Activated CD8-positive, alpha-beta T cell treated with anti-CD3 and anti-CD28 coated beads for 36 hours (primary cell): ENCODE data around the gene PEX11A. TPM values are rescaled to one million over a fixed set of nuclear protein-coding genes. Genes with fewer than 3 reads are reported as not detected.

ENCODE experiments used
- ATAC-seq: fragments of 200-7000 bp; cut with Tn5 transposase; one replicate; pipeline ENCODE4 v1.10.0; 2021; ENCODE audit warnings: mild to moderate bottlenecking, moderate library complexity
- CTCF ChIA-PET: fragments of 350-600 bp; sonication (Branson Sonifier 250); formaldehyde crosslinking; loops from one replicate; lab custom pipeline; 2021; ENCODE audit warnings: antibody characterized with exemption; lab: Charles Lee
- POLR2A ChIA-PET: fragments of 350-600 bp; sonication (Branson Sonifier 250); formaldehyde crosslinking; loops from one replicate; lab custom pipeline; 2021; ENCODE audit warnings: antibody characterized with exemption; lab: Charles Lee
- DNase-seq: peaks from one replicate; pipeline ENCODE4 v3.0.0-alpha.2; 2020
- H3K27ac Mint-ChIP-seq: one replicate; pipeline ENCODE4 v1.8.0; 2021; ENCODE audit warnings: mild to moderate bottlenecking, mixed read lengths
- H3K27me3 Mint-ChIP-seq: one replicate; pipeline ENCODE4 v1.8.0; 2021; ENCODE audit warnings: mixed read lengths
- H3K36me3 Mint-ChIP-seq: one replicate; pipeline ENCODE4 v1.8.0; 2021; ENCODE audit warnings: low read depth, mixed read lengths
- H3K4me1 Mint-ChIP-seq: one replicate; pipeline ENCODE4 v1.8.0; 2021; ENCODE audit warnings: low read depth, mixed read lengths
- H3K4me3 Mint-ChIP-seq: one replicate; pipeline ENCODE4 v1.8.0; 2021; ENCODE audit warnings: mild to moderate bottlenecking, moderate library complexity, mixed read lengths
- H3K9me3 Mint-ChIP-seq: one replicate; pipeline ENCODE4 v1.8.0; 2021; ENCODE audit warnings: mixed read lengths
- intact Hi-C: fragments of 100-400 bp; cut with micrococcal nuclease; formaldehyde crosslinking; loops from one replicate; pipeline ENCODE4 v1.10.0; 2022
- total RNA-seq, 2 experiments: library from RNA; stranded (reverse); gene quantifications; one replicate each; pipeline ENCODE4 v1.2.3, GENCODE V29; 2021
- TF ChIP-seq, protein P1 (sequence below): fragments of 200-600 bp; IDR thresholded peaks from one replicate; pipeline ENCODE4 v1.8.0; 2022; ENCODE audit warnings: antibody characterized with exemption, mild to moderate bottlenecking

The PEX11A gene
- total RNA-seq, 2 experiments from 2014 or later = 3.3 to 4.0 TPM

DNA sequence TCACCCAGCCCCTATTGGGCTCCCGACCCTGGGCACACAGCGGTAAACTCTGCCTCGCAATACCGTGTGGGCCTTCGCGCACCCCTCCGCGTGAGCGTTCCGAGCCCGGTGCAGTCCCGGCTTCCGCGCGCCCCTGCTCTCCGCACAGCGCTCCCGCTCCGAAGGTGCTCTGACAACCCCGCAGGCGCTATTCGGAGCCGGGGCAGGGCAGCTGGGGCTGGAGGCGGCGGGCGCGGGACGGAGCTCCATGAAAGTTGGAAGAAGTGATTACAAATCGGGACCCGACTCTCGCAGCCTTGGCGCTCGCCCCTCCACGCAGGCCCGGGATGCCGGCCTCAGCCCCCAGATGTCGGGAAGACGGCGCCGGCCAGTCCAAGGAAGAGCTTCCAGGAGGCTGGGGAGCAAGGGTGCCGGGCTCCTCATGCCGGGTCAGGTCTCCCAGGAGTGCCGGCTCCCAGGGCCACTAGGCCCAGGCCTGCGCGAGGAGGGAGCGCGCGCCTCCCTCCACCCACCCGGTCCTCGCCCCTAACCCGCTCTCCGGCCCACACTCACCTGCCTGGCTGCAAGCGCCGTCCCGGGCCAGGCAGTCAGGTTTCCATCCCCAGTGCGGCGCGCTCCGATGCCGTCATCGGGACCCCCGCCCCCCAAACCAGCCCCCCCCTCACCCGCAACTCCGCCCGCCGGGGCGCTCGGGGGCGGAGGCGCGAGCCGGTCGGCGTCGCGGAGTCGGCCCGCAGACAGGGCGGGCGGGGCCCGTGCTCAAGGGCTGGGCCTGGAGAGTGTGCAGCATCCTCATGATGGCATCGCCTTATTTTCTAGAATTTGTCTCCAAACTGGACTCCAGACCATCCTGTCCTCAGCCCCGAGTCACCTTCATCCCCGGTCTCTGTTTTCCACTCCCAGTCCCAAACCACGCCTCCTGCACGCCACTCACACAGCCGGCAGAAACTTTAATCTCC lies 35.4 kb downstream of the PEX11A start, which contains the start of gene KIF7:
KIF7 (minus strand) TSS at position 621 of the 959 bp plus-strand sequence. CDS start 2,537 bp downstream, outside the sequence.
- CTCF ChIA-PET = no interaction called here
- Mint-ChIP-seq H3K4me1 (peaks cover 18% of the 10 kb centered on the region), H3K27ac (peak within 1 kb of the TSS; percentile 73), H3K4me3 (peak within 1 kb of the TSS; percentile 73), H3K9me3 (no peaks in the 10 kb centered on the region), H3K27me3 (peaks cover 30% of the 10 kb centered on the region), H3K36me3 (peaks cover 3% of the 10 kb centered on the region)
- POLR2A ChIA-PET = interaction anchor here (0.6 kb wide), 1 partner anchor 1652 kb away, joined by 3 read pairs; no protein-coding TSS in a partner anchor
- intact Hi-C loops = no loop called here
- DNase-seq = peak; percentile 41
- ATAC-seq = peak; percentile 75
- TF ChIP-seq, protein P1, sequence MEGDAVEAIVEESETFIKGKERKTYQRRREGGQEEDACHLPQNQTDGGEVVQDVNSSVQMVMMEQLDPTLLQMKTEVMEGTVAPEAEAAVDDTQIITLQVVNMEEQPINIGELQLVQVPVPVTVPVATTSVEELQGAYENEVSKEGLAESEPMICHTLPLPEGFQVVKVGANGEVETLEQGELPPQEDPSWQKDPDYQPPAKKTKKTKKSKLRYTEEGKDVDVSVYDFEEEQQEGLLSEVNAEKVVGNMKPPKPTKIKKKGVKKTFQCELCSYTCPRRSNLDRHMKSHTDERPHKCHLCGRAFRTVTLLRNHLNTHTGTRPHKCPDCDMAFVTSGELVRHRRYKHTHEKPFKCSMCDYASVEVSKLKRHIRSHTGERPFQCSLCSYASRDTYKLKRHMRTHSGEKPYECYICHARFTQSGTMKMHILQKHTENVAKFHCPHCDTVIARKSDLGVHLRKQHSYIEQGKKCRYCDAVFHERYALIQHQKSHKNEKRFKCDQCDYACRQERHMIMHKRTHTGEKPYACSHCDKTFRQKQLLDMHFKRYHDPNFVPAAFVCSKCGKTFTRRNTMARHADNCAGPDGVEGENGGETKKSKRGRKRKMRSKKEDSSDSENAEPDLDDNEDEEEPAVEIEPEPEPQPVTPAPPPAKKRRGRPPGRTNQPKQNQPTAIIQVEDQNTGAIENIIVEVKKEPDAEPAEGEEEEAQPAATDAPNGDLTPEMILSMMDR = no peak

DNA sequence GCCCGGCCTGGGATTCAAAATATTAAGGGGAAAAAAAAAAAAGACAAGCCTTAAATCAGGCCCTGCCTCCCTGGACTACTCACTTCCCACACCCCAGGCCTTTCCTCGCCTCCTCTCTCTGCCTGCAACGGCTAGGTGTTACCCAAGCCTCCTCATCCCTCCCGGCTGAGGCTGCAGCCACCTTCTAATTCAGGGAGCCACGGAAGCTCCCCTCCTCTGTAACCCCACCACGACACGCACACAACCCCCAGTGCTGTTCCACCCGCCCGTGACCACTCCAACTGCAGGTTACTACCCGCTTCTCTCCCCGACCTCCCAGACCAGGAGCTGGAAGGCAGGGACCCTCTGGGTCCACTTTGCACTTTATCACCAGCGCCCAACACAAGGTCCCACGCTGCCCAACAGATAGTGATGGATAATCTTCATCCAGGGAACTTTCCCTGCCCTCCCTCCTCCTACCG lies 36.2 kb downstream of the PEX11A start:
- Mint-ChIP-seq H3K4me3 (peak overlapping the region; percentile 73), H3K27ac (no peak overlapping the region), H3K9me3 (no peaks in the 10 kb centered on the region), H3K27me3 (peaks cover 30% of the 10 kb centered on the region), H3K4me1 (peaks cover 18% of the 10 kb centered on the region), H3K36me3 (peaks cover 3% of the 10 kb centered on the region)
- ATAC-seq = no peak
- DNase-seq = no peak
- TF ChIP-seq, protein P1 = no peak
- ChIA-PET POLR2A (interaction anchor here (0.6 kb wide), 1 partner anchor 1651 kb away, joined by 3 read pairs; no protein-coding TSS in a partner anchor), CTCF (no interaction called here)
- intact Hi-C loops = no loop called here

DNA sequence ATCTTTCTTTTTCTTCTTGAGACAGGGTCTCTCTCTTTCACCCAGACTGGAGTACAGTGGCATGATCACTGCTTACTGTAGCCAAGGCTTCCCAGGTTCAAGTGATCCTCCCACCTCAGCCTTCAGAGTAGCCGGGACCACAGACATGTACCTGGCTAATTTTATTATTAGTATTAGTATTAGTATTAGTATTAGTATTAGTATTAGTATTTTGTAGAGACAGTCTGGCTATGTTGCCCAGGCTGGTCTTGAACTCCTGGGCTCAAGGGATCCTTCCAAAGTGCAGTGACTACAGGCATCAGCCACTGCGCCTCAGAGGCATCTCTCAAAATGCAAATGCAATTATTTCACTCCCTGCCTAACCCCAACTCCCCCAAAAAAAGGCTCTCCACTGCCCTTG lies 37.0 kb downstream of the PEX11A start:
- CTCF ChIA-PET = no interaction called here

DNA sequence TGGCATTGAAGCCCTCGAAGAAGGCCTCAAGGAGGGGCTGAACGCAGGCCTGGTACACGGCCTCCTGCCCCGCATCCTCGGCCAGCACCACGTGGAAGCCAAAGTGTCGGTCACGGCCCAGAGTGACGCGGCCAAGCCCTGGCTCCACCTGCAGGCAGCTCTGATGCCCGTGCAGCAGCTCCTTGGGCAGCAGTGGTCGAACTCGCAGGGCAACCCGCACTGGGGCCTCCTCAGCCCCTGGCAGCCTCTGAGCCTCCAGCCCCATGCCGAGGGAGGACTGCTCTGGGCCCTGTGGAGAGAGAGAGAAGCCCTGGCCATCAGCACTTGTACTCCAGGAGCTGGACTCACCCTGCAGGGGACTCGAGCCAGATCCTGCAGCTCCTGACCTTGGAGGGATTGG lies 37.9 kb downstream of the PEX11A start:
- no peak overlapping the region for H3K27ac Mint-ChIP-seq
- no peaks in the 10 kb centered on the region for H3K9me3 Mint-ChIP-seq
- intact Hi-C loops = no loop called here
- peaks cover 3% of the 10 kb centered on the region for H3K36me3 Mint-ChIP-seq
- no peak overlapping the region for H3K4me3 Mint-ChIP-seq
- no peak for ATAC-seq
- CTCF ChIA-PET = no interaction called here
- TF ChIP-seq, protein P1 = no peak
- POLR2A ChIA-PET = interaction anchor here (0.7 kb wide), 1 partner anchor 320 kb away, joined by 3 read pairs; no protein-coding TSS in a partner anchor
- DNase-seq = no peak
- peaks cover 23% of the 10 kb centered on the region for H3K27me3 Mint-ChIP-seq
- H3K4me1 Mint-ChIP-seq = peaks cover 16% of the 10 kb centered on the region

More for the DNA sequence above, 37.0 kb downstream of the PEX11A start:
- H3K36me3 Mint-ChIP-seq = peaks cover 3% of the 10 kb centered on the region
- intact Hi-C loops = no loop called here
- no peak for DNase-seq
- H3K27me3 Mint-ChIP-seq = peaks cover 24% of the 10 kb centered on the region
- H3K27ac Mint-ChIP-seq = no peak overlapping the region
- H3K4me1 Mint-ChIP-seq = peaks cover 16% of the 10 kb centered on the region
- H3K9me3 Mint-ChIP-seq = no peaks in the 10 kb centered on the region
- no peak for ATAC-seq
- TF ChIP-seq, protein P1 = no peak
- H3K4me3 Mint-ChIP-seq = no peak overlapping the region
- POLR2A ChIA-PET = no interaction called here

DNA sequence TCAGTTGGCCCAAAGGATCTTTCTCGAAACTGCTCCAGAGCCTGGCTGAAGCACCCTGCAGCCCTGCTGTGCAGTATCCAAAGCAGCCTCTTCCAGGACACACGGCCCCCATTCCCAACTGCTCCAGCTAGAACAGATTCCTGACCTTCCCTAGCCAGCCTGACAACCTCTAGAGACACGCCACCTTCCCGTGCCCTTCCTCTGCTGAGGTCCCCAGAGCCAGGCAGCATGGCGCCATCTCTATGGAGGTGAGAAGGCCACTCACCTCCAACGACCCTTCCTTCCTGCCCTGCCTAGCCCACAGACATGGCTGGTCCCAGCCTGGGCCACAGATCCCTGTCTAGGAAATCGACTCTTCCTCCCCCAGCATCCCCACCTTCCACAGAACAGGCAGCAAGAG lies 38.4 kb downstream of the PEX11A start:
- no peak overlapping the region for H3K27ac Mint-ChIP-seq

More for the DNA sequence above, 38.4 kb downstream of the PEX11A start:
- H3K27me3 Mint-ChIP-seq = peaks cover 21% of the 10 kb centered on the region
- ATAC-seq (no peak), DNase-seq (no peak)
- peaks cover 16% of the 10 kb centered on the region for H3K4me1 Mint-ChIP-seq
- TF ChIP-seq, protein P1 = no peak
- intact Hi-C loops = no loop called here
- H3K36me3 Mint-ChIP-seq = peaks cover 4% of the 10 kb centered on the region
- H3K9me3 Mint-ChIP-seq = no peaks in the 10 kb centered on the region
- ChIA-PET CTCF (no interaction called here), POLR2A (no interaction called here)
- no peak overlapping the region for H3K4me3 Mint-ChIP-seq
